ENCODE results near the gene XBP1.
A peak's percentile ranks its signal among the peaks of the same experiment; 100 is the strongest.
"Not testable (repeated sequence)": the region's sequence is repeated elsewhere in the genome, so short reads cannot be mapped to it uniquely, and the experiment has no call there.

XBP1 gene

DNA sequence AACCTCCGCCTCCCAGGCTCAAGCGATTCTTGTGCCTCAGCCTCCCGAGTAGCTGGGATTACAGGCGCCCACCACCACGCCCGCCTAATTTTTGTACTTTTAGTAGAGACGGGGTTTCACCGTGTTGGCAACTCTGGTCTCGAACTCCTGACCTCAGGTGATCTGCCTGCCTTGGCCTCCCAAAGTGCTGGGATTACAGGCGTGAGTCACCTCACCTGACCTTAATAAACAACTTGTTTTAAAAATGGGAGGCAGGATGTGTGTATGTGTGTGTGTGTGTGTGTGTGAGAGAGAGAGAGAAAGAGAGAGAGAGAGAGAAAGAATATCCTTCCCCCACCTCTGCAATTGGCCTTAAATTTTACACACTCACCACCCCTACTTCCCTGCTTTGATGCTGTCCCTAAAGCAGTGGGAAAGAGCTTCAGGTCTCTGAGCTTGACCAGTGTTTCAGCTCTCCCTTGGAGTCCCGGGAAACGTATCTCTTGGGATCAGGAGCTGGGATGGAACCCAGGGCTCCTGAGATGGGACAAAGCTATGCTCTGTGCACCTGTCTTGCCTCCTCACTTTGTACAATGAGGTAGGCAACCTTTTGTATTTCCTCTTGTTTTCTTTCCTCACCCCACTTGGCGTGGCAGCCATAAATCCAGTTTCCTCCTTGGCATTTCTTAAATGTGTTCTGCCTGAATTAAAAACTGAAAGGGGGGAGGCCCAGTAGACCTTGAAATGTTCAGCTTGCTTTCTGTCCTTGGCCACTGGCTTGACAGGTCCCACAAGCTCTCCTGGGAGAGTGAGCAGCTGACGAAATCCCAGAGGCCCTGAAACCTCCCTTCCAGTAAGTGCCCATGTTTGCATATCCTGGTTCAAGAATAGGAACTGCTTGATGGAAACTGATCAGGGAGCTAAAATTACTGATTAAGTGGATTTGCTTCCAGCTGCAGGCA, 17.8 kb upstream of the XBP1 start:
- DNase-seq, result no peak

DNA sequence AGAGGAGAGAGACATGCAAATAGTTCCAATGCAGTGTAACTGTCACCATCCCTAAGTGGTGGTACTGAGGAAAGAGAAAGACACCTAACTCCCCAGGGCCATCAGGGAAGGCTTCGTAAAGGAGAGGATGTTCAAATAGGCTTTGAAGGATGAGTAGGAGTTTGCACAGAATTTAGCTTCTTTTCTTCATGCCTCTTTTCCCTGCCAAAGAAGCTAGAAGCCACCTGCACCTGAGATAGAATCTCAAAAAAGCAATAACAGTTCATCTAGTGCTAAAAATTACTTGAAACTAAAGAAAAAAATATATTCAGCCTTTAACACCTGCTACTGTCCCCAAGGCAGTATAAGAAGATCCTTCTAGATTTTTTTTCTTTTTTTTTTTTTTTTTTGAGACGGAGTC, 16.7 kb upstream of the XBP1 start:
- no peak for DNase-seq

DNA sequence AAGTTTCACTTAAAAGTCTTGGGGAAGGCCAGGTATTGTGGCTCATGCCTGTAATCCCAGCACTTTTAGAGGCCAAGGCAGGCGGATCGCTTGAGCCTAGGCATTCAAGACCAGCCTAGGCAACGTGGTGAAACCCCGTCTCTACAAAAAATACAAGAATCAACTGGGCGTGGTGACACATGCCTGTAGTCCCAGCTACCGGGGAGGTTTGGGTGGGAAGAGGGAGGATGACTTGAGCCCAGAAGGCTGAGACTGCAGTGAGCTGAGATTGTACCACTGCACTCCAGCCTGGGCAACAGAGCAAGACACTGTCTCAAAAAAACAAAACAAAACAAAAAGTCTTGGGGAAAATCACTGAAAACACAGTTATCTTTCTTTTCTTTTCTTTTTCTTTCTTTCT, 15.4 kb upstream of the XBP1 start:
- no peak for DNase-seq

DNA sequence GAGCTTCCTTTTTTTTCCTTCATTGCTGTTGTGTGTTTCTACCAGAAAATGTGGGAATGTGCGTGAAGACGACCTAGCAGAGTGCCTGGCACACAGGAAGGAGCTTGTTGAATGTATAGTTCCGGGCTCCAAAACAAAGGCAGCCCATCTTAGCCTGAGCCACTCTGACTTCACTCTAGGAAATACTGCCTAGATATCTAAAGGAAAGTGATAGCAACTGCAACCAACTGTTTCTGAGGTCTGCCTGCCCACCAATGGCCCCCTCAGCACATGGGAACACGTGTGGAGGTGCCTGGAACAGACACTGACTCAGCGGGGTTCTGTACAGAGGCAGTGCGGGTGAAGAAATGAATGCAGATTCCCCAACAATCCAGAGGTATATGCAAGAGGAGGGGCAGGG, 14.7 kb upstream of the XBP1 start:
- no peak for DNase-seq

DNA sequence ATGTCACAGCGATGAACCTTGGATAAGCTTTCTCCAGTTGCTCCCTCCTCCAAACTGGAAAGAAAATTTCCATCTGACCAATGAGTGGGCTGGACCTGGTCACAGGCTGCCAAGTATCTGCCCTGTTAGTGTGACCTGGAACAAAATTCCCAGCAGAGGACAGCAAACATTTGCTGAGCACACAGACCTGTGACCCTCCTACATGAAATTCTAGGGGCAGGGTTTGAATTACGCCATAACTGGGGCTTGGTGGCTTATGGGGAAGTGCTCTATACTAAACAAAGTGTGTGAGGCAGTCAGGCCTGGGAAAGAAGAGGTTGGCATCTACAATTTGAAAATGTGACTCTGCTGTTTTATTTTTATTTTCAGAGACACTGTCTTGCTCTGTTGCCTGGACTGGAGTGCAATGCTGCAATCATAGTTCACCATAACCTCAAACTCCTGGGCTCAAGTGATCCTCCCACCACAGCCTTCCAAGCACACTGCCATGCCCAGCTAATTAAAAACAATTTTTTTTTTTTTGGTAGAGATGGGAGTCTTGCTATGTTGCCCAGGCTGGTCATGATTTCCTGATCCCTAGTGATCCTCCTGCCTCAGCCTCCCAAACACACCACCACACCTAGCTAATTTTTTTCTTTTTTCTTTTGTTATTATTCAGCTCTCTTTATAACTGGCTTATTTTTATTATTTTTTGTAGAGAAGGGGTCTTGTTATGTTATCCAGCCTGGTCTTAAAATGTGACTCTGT, 13.6 kb upstream of the XBP1 start:
- no peak for DNase-seq

DNA sequence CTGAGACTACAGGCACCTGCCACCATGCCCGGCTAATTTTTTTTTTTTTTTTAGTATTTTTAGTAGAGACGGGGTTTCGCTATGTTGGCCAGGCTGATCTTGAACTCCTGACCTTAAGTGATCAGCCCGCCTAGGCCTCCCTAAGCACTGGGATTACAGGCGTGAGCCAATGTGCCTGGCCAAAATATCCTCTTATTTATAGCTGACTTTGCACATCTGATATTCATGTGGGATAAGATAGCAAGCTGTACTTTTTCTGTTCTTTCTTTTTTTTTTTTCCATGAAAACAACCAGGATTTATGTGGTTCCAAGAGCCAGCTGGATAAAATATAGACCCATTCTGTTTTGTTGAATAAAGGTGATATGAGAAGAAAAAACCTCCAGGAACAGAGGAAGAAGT, 12.1 kb upstream of the XBP1 start:
- DNase-seq, result no peak

DNA sequence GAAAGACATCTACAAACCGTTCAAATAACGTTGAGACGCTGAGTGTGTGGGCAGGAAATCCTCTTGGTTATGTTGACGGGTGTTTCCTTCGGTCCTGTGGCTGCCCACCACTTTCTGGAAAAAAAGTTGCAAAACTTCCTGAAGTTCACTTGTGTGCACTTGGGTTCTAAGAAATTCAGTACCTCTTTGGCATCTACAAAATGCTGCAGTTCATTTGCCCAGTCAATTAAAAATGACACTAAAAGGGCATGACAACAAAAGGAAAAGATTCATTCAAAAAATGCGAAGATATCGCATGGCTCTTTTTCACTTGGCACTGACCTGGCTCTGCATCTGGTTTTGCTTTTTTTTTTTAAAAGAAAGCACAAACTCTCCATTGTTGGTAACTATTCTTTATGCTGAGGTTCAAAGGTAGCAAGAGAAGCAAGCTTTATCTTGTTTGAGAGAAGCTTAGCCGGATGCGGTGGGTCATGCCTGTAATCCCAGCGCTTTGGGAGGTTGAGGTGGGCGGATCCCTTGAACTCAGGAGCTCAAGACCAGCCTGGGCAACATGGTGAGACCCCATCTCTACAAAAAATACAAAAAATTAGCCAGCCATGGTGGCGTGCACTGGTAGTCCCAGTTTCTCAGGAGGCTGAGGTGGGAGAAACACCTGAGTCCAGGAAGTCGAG, 10.6 kb upstream of the XBP1 start:
- DNase-seq, result peak; percentile 34

DNA sequence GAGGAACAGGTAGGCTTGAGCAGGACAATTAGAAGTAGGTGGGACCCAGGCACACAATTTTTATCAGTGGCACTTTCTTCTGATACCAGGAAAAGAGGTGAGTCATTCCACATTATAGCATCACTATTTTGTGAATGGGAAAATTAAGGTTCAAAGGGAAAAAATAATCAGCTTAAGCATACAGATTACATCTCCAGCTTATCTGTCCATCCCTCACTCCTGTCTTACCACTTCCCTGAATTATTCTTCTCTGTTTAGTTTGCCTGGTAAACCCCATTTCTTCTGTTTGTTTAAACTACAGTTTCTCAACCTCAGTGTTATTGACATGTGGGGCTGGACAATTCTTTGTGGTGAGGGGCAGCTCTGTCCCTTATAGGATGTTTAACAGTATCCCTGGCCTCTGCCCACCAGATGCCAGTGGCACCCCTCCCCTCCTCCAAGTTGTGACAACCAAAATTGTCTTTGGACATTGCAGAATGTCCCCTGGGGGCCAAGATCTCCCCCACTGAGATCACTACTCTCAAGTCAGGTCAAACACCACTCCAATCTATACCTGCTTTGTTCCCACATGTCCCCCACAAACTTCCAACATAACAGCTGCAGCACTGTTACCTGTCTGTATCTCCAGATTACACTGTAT, 8.5 kb upstream of the XBP1 start:
- DNase-seq, result no peak

DNA sequence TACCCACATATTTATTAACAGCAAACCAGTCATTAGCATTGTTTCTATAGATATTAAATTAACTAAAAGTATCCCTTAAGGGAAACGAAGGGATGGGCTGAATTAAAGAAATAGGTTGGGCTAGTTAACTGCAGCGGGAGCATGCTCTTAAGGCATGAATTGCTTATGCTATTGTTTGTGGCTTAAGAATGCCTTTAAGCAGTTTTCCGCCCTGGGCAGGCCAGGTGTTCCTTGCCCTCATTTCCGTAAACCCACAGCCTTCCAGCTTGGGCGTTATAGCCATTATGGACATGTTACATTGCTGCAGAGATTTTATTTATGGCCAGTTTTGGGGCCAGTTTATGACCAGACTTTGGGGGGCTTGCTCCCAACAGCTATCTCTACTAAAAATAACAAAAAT, 5.1 kb upstream of the XBP1 start:
- DNase-seq, result not testable (repeated sequence)

DNA sequence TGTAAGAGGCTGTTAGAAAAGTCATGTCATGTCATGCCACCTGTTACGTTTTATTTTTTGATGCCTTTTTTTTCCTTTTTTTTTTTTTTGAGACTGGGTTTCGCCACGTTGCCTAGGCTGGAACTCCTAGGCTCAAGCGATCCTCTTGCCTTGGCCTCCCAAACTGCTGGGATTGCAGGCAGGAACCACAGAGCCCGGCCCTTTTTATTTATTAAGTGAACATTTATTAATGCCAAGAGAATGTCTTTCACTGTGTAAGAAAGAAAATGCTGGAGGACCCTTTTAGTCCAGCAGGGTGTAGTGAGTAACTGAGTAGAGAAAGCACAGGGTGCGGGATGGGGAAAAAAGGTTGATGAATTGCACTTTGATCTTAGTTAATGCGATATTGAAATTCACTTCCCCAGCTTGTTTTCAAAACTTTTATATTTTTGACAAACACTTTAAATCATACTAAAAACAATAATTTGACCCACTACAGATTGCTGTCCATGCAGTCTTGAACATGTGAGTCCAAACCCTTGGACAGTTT, 2.3 kb upstream of the XBP1 start:
- no peak for DNase-seq

DNA sequence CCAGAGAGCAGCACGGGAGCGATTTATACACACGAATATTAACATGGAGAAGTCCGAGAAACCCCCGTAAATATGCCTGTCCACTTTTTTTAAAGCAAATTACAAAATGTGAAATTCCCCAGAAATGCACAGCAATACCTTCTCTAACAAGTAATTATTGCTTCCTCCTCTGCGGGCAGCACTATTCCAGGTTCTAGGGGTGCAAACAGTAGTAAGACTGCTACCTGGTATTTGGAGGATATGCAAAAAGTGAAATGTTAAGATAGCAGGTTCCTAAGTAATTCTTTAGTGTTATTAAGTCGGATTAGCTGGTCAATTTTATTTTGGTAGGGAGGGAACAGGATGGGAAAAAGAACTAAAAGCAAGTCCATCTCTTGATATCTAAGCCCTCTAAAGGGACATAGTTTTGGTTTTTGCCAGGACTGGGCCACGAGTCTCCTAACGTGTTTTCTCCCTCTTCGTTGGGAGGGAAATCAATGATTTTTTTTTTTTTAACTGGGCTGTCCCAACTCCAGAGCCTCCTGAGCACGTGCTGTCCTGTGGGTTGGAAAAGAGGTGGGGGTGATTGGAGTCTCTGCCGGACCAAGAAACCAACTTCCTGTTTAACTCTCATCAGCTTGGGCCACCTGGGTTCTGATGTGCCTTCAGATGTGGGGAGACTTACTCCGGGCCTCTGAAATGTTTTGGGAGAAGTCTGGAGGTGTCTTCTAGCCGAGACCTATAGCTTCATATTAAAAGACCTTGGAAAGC, 1.7 kb upstream of the XBP1 start:
- no peak for DNase-seq

DNA sequence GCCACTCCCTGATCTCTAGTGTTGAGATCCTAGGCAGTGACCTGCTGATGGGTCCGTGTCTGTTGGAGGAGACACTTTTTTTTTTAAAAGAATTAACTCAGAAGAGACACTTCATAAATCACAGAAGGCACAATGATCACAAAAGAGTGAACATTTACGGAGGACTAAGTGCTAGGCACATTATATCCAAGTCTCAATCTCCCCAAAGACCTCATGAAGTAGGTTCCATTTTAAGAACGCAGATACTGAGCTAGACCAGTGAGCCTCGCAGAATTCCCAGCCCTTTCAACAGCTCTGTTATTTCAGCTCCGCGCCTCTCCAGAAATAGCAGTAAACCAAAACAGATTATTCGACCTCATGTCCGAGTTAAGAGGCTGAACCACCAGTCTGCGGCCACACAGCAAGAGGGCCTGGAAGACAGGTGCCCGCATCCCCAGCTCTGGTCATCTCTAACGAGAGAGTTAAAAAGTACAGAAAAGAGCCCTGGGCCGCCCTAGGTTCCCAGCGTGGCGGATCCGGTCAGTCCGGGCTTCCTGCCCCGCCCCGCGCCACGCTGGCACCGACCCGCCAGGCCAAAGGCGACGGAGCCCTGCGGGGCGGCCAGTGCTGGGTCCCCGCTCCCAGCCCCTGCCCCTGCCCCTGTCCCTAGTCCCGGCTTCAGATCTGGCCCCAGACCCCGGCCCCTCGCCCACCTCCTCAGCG, 612 bp downstream of the XBP1 start:
- DNase-seq, result peak; percentile 48

DNA sequence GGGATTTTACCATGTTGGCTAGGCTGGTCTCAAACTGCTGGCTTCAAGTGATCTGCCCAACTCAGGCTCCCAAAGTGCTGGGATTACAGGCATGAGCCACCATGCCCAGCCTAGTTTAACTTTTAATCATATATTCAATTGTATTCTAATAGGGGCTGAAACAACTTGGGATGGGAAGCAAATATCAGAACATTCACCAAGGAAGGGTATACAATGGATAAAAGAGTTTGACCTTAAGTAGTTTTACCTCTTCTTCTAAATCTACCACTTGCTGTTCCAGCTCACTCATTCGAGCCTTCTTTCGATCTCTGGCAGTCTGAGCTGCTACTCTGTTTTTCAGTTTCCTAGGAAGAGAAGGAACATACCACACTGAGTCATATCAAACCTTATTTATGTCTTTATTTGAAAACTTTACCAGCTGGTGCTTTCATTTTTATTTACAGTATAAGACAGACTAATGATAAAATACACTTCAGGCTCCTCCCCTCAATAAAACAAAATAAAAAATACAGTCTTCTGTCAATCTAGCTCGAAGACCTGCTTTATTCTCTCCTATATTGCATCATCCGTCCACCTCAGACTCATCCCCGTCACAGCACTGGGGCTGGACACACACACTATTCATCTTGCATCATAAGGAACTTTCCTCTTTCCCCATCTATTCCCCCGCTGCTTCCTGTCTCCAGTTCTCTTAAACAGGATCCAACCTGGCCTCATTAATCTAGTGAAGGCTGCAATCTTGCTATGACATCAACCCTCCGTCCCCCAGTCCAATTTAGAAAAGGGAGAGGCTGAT, 1.4 kb downstream of the XBP1 start:
- DNase-seq, result peak; percentile 50

DNA sequence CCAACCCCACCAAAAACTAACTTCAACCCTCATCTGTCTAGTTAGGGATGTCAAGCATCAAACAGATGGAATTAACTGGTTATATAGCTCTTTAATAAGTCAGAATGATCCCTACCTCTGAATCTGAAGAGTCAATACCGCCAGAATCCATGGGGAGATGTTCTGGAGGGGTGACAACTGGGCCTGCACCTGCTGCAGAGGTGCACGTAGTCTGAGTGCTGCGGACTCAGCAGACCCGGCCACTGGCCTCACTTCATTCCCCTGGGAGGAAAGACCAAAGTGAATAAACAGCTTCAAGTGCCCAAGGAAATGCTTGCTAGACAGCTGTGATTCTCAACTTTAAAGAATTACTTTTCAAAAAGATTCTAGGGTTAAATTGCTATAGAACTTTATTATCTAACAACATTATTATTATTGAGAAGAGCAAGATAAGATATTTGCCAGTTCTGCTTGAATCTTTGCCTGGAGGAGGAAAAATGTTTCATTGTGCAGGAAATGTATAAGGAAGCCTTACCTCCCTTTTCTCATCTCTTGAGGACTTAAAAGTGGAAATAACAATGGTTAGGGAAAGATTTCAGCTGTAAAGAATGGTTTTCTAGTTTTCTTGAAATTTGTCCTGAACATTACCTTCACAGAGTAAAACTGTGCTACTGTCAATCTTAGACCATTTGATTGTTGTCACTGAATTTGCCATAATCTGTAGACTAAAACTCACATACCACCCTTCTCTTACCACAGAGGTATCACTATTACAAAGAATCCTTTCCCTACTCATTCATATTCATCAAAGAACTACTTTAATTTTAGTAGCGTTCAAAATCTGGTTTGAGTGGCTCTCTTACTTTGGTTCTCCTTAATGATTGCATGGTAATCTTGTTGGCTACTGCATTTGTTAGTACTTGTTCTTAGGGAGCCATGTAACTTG, 4.2 kb downstream of the XBP1 start:
- DNase-seq, result no peak

DNA sequence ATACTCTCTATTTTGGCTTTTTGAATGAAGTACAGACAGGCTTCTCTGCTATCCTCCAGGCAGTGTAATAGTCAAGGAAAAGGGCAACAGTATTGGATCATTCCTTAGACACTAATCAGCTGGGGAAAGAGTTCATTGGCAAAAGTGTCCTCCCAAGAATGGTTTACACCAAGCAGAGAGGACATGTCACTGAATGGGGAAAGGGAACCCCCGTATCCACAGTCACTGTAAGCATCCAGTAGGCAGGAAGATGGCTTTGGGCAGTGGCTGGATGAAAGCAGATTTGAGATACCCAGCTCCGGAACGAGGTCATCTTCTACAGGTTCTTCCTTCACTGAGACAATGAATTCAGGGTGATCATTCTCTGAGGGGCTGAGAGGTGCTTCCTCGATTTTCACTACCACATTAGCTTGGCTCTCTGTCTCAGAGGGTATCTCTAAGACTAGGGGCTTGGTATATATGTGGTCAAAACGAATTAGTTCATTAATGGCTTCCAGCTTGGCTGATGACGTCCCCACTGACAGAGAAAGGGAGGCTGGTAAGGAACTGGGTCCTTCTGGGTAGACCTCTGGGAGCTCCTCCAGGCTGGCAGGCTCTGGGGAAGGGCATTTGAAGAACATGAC, 5.2 kb downstream of the XBP1 start:
- DNase-seq, result no peak

DNA sequence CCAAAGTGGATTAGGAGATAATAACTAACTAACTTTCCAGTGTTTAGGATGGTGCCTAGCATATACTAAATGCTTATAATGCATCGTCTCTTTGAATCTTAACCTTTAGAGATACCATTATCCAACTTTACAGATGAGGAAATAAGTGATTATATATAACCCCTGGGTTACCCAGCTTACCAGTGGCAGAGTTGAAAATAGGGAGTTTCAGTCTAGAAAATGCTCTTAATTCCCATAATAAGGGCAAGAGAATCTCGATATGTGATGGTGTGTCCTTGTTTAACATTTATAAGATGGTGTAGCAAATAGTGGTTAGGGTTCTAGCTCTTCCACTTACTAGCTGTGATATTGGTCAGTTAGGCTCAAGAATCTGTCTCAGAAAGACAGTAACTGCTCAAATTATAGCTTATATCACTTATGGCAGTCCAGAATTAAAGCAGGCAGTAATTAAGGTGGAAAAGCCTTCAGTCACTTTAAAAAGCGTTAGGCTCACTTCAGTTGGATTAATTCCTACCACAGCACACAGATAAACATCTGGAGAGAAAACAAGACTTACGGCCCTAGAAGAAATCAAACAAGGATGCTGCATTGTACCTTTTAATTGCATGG, 6.3 kb downstream of the XBP1 start:
- no peak for DNase-seq

DNA sequence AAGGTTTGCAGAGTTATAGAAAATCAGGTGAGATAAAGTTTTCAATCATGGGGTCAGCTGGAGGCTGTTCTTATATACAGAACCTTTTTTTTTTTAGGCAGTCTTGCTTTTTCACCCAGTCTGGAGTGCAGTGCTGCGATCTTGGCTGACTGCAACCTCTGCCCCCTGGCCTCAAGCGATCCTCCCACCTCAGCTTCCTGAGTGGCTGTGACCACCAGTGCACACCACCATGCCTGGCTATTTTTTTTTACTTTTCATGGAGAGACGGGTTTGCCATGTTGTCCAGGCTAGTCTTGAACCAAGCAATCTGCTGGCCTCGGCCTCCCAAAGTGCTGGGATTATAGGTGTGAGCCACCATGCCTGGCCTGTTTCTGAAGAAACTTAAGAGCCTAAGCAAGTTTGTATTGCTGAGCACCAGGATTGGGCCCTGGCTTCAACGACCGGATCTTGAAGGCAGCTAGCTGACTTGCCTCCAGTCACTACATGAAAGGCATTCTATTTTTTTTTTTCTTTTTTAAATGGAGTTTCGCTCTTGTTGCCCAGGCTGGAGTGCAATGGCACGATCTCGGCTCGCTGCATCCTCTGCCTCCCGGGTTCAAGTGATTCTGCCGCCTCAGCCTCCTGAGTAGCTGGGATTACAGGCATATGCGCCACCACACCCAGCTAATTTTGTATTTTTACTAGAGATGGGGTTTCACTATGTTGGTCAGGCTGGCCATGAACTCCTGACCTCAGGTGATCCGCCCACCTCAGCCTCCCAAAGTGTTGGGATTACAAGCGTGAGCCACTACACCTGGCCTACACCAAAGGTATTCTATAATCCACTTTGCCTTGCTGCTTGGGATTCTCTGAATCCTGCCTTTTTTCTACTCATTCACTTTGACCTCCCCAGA, 7.6 kb downstream of the XBP1 start:
- no peak for DNase-seq
